ENCODE data around the gene ATP6AP2.
"Not testable (repeated sequence)": the region's sequence is repeated elsewhere in the genome, so short reads cannot be mapped to it uniquely, and the experiment has no call there.

The ATP6AP2 gene, protein sequence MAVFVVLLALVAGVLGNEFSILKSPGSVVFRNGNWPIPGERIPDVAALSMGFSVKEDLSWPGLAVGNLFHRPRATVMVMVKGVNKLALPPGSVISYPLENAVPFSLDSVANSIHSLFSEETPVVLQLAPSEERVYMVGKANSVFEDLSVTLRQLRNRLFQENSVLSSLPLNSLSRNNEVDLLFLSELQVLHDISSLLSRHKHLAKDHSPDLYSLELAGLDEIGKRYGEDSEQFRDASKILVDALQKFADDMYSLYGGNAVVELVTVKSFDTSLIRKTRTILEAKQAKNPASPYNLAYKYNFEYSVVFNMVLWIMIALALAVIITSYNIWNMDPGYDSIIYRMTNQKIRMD

DNA sequence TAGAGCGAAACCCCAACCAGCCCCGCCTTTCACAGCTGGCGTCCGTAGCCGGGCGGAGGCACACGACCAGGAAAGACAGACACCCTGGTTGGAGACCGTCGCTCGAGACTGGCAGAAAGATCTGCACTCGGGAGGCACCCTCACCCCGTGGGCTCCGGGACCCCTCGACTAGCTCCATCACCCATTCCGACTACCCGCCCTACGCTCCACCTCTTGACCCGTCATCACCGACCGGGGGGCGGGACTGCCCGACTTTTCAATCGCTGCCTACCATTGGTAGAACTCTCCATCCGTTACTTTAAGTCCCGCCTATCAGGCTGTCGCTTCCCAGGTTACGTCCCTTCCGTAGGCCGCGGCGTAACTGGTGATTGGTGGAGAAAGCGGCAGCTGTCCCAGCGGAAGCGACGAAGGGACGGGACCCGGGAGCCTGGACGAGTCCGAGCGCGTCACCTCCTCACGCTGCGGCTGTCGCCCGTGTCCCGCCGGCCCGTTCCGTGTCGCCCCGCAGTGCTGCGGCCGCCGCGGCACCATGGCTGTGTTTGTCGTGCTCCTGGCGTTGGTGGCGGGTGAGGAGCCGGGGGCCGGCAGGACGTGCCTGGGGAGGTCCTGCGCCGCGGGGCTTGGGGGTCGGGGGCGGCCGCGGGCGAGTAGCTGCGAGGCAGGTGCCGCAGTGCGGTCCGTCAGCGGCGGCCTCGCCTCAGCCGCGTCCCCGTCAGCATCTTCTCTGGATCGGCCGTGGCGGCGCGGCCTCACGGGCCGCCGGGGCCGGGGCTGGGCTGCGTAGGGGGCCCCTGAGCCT, at the start of gene ATP6AP2:
Gene ATP6AP2, plus strand, starts transcription at position 434 of the 799 bp plus-strand sequence. Its CDS starts 96 bp downstream, at position 530.
- DNase-seq, result peak; percentile 78

DNA sequence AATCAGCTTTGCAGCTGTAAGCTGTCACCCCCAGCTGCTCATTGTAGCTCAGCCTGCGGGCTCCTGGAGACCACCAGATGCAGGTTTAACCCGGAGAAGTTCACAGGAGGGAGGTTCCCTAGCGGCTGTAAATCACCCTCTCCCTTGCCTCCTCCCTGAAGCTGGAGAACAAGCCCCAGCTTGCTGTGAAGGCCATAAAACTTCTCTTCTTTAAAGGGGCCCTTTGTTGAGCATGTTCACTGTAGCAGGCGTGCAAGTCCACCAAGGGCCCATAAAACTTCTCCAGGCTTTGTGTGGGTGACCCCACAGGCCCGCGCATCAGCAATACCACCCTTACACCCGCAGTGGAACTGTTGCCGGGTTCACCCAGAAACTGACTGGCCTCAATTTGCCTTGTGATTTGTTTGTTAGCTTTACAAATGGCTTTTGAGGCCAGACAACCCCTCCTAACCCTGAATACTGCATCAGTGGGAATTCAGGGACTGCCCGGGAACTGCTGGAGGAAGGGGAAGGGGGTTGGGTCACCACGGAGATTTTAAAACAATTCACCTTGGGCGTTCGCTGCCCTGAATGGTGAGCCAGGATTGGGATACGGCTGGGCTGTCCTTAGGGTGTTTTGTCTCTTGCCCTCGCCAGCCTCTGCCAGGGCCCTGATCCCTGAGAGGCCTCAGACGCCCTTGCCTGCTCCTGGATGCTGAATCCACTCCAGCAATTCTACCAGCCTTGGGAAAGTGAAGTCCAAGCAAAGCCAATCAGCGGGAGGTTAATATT, 49.5 kb upstream of the ATP6AP2 start:
- no peak for DNase-seq

DNA sequence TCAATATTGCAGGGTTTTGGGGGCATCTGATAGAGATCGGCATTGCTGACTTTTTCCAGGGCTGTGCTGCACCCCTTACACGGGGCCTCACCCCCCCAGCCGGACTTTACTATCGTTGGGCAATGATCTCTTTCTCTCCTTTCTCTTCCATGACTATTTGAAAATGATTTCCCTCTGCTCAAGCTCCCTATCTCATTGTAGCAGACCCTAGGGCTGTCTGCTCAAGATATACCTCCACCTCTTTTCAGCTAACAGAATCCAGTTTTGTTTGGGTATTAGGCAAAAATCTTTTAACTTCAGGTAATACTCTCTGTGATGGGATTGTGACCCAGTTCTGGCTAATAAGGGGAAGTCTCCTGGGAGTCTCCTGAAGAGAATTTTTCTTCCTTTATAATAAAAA, 43.5 kb upstream of the ATP6AP2 start:
- no peak for DNase-seq

DNA sequence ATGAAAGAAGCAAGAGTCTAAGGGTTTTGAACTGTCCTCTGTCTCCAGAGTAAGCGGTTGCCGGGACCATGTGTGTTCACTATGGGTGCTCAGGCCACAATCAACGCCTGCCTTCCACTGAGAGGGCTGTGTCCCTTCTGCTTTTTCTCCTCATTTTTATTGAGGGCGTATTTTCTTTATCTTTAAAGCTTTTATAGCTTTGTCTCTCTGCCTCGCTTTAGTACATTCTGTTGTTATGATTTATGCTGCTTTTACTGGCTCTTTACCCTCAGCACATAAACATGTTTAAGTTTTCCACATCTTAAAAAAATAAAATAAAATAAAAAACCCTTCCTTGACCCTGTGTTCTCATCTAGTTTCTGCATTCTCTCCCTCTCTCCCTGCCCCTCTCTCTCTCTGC, 42.4 kb upstream of the ATP6AP2 start:
- DNase-seq, result no peak

DNA sequence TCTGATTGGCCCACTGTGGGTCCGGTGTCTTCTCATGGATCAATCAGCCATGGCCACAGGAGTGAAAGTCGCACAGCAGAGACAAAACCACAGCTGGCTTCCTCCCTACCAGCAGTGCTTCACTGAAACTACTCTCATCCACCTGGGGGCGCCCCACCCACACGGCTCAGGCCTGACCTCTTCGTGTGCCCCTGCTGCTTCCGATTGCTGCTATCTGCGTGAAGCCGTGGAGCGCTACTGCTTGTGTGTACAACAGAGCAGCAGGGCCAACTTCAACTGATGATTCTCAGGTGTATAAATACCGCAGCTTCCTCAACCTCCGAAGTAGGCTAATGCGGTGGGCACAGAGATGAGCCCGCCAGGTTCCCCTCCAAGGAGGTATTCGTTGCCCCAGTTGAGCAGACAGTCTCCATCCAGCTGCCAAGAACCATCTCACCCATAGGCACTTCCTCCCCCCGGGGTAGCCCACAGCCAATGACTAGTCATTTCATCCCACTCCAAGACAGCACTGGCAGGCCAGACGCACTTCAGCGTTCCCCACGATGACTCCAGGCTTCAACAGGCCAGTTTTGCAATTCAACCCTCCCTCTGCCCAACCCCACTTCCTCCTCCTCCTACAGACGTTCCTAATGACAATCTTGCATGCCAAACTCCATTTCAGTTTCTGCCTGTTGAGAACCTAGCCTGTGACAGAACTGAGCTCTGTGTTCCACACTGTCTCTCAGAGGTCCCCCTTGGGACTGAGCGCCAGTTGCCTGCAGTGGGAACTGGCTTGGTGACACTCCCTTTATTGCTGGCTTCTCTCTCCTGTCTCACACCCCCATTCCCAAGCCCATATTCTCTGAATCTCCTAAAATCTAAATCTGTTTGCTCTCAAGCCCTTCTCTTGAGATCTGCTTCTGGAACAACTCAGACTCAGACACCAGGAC, 41.3 kb upstream of the ATP6AP2 start:
- no peak for DNase-seq

DNA sequence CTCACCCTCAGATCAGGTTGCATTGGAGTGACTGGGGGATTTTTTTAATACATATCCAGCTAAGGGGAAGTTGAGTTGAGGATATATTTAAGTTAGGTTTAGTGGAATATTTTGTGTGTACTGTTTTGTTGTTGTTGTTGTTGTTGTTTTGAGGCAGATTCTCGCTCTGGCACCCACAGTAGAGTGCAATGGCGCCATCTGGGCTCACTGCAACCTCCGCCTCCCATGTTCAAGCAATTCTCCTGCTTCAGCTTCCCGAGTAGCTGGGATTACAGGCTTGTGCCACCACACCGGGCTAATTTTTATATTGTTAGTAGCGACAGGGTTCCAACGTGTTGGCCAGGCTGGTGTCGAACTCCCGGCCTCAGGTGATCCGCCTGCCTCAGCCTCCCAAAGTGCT, 38.6 kb upstream of the ATP6AP2 start:
- DNase-seq, result no peak

DNA sequence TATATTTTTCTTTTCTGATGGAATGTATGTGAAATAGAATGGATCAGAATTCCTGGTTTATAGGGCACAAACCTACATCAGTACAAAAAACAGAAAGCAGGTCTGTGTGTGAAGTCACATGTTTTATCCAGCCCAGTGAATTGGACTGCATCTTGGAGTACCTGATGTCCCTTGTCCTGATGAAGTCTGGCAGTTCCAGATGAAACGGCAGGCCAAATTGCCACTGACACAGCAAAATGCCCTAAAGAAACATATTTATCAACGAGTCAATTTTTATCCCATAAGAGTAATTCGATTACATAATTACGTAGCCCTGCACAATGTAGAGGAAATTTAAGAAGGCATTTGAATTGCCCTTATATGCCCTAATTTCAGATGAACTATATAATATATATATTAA, 37.8 kb upstream of the ATP6AP2 start:
- DNase-seq, result no peak

DNA sequence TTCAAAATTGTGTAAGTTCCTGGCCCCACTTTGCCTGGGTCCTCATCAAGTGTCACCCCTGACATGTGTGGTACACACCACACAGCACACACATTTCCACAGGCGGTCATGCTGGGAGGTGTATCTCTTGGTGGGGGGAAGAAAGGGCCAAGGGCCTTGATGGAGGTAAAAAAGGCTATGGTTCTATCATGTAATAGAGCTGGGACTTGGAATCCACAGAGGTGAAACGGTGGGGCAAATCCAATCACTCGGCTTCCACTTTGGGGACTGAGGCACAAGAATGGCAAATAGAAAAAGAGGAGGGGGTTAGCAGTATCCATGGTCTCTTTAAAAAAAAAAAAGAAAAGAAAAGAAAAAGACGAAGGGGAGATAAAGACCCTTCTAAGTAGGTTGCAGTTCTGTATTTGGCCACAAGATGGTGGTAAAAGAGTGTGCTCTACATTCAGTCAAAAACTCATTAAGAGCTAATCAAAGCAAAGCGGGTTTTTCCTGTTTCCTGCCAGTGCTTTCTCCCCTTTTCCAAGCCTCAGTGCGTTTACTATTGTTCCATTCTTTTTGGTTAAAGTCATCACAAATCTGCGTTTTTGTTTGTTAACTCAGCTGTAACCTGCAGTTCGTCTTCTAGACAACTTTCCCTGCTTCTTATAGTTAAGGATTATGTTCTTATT, 37.0 kb upstream of the ATP6AP2 start:
- DNase-seq, result peak; percentile 61

DNA sequence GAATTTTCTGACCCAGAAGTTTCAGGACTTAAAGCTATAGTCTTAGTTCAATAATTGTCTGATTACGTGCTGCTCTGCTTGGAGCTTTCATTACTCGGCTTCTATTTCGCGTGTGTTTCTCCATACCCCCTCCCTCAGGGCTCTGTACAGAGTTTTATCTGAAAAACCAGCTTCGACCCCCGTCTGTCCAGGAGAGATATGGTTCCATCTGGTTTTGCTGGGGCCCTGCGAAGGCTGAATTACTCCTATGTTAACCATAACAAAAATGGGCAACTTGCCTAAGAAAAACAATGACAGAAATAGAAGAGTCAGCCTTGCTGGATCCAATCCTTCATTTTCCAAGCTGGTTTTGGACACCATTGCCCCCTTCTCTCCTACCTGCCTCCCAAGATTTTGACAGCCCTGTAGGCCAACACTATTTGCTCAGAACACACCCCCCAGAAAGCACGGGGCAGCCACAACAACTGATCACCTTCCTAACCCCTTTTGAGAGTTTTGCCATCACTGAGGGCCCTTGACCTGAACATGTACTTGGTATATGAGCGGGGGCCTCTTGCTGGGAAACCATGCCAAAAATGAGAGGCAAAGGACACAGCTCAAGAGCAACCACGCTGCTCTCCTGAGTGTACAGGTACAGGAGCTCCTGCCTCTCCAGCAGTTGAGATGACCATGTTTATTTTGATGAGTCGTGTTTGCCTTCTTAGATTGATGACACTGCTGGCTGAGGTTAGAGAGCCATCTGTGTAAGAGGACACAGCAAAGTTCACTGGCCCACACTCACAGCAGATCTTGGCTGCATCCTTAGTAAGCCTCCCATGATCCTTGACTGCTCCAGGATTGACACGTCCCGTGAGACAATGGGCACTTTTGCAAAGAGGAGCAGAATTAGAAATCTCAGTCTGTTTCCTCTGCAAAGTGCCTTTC, 36.2 kb upstream of the ATP6AP2 start:
- no peak for DNase-seq

DNA sequence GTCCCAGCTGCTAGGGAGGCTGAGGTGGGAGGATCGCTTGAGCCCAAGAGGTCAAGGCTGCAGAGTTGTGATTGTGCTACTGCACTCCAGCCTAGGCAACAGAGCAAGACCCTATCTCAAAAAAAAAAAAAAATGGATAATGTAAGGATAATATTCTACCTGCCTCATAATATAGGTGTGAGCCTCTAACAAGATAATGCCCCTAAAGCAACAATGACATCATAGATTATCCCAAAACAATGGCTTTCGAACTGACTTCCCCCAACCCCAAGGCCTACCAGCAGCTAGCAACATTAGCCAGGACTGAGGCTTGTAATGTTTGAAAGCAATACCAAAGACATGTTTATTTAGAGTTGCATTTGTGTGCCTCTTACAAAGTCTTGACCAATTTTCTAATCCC, 33.9 kb upstream of the ATP6AP2 start:
- no peak for DNase-seq

DNA sequence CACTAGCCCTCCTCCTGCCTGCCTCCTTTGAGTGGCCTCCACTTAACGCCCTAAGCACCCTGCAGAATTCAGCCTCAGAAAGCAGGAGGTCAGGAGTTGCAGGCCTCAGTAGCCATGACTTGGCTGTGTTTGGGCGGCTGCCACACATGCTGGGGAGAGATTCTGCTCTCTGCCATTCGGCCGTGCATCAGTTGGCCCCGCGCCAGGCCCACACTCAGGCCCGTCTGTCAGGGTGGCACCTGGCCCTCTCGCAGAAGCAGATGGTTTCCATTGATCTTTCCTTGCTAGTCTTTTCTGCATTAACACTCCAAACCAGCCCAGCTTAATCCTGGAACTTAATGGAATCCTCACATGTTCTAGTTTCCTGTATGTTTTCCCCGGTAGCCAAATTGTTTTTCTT, 30.7 kb upstream of the ATP6AP2 start:
- no peak for DNase-seq

DNA sequence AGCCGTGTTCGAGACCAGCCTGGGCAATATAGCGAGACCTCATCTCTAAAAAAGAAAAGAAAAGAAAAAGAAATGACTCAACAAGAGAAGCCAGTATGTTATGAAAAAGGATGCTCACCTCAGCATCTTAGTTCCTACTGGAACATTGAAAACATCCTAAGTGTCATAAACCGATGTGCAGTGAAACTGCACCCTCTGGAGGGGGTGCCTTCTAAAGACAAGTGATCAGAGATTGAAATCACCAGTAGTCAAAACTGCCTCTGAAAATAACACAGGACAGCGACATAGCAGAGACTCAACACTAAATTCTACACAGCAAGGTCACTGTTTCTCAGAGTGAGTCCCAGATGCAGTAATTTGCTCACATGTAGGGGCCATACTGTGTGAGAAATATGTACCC, 28.0 kb upstream of the ATP6AP2 start:
- no peak for DNase-seq

DNA sequence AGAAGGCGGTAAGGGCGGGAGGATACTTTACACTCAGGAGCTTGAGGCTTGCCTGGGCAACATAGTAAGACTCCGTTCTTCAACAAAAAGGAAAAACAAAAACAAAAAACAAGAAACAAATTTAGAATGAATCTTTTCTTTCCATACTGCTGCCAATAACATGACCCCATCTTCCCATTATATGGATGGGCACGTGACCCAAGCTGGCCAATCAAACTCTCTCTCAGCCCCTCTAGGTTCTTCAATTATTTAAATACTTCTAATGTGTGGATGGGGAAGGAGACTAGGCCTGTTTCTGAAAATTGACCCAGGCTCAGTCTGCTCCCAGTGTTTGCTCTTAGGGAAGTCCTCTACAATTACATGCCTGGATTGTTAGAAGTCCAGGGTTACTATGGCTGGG, 22.2 kb upstream of the ATP6AP2 start:
- no peak for DNase-seq

DNA sequence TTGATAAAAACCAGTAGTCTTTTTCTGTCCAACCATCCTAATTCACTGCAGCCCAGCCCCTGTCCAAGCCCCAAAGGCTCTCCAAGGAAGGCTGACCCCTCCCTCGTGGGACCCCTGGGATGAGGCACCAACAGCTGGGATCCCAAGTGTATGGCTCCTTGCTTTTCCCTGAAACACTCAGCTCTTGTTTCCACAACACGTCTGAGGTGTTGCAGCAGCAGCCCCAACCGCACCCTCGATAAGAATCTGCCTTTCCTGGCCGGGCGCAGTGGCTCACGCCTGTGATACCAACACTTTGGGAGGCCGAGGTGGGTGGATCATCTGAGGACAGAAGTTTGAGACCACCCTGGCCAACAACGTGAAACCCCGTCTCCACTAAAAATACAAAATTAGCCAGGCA, 17.0 kb upstream of the ATP6AP2 start:
- no peak for DNase-seq

DNA sequence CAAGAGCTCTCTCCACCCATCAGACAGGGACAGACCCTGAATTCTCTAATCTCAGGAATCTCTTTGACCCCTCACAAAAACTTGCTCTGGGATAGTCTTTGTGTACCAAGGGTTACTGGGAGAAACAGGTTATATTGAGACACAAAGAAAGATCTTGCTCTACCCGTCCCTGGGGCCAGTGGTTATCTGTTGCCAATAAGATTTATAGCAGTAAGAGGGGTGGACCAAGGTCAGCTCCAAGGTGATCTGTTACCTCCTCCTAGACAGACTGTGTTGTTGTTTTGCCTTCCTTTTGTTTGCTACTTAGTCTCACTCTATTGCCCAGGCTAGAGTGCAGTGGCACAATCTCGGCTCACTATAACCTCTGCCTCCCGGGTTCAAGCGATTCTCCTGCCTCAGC, 16.3 kb upstream of the ATP6AP2 start:
- no peak for DNase-seq

DNA sequence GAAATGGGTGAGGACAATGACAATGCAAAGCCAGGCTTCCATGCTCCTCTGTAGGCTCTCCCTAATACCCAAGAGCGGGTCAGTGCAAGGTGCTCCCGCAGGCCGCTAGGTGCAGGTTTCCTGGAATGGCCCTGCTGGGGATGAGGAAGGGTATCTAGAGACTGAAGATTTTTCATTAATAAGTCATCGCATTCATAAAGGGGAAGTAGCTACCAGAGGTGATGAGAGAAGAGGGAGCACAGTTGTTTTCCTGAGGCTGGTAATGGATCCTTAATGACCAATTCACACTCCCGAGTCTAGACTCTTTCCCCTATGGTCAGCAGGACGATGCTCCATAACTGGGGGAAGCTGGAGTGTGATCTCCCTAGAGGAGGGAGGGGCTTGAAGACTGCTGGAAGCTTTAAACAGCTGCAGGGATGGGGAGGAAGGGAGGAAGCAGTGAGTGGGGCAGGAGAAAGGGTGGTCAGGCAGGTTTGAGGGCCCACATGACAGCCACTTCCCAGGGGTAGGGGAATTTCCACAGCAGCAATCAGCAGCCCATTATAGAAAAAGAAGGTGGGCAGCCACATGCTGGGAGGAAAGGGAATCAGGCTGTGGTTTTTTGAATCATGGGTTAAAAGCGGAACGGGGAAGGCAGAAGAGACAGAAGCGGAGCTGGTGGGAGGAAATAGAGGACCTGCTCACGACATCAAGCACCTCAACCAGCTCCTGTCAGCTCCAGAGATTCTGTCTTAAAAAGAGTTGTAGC, 10.2 kb upstream of the ATP6AP2 start:
- no peak for DNase-seq

DNA sequence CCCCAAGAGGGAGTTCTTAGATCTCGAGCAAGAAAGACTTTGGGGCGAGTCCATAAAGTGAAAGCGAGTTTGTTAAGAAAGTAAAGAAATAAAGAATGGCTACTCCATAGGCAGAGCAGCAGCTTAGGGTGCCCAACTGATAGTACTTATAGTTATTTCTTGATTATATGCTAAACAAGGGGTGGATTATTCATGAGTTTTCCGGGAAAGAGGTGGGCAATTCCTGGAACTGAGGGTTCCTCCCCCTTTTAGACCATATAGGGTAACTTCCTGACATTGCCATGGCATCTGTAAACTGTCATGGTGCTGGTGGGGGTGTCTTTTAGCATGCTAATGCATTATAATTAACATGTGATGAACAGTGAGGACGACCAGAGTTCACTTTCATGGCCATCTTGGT, 9.6 kb upstream of the ATP6AP2 start:
- DNase-seq, result not testable (repeated sequence)

DNA sequence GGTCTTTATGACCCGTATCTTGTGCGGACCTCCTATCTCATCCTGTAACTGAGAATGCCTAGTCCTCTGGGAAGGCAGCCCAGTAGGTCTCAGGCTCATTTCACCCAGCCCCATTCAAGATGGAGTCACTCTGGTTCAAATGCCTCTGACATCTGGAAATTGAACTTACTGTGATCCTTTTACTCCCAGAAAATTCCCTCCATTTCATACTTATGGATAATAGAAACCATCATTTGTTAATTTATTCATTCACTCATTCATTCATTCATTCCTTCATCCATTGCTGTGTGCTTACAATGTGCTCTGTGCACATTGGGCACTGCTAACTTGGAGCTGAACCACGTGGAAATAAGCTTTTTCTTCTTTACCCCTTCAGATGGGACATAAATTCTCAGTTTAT, 9.2 kb upstream of the ATP6AP2 start:
- no peak for DNase-seq

DNA sequence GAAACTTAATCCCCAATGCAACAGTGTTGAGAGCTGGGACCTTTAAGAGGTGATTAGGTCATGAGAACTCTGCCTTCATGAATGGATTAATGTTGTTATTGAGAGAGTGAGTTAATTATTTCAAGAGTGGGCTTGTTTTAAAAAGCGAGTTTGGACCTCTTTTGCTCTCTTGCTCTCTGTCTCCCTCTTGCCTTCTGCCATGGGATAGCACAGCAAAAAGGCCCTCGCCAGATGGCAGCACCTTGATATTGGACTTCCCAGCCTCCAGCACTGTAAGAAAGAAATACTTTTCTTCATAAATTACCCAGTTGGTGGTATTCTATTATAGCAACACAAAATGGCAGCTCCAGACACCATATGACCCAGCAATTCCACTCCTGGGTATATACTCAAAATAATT, 7.0 kb upstream of the ATP6AP2 start:
- DNase-seq, result no peak

DNA sequence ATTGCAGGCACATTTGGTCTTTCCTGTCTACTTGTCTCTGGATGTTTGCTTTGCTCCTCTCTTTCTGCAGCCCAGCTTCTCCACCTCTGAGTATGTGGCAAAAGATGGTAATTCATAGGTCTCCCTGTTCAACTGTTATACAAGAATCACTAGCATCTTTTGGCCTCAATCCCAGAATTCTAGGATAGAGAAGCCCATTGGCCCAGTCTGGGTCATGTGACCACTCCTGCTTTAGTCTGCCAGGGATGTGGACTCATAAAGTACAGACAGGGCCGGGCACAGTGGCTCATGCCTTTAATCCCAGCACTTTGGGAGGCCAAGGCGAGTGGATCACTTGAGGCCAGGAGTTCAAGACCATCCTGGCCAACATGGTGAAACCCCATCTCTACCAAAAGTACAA, 5.4 kb upstream of the ATP6AP2 start:
- DNase-seq, result not testable (repeated sequence)
